ENCODE measurements around the gene TAS2R19. TPM values are rescaled to one million over a fixed set of nuclear protein-coding genes. Genes with fewer than 3 reads are reported as not detected.
"Not testable (repeated sequence)": the region's sequence is repeated elsewhere in the genome, so short reads cannot be mapped to it uniquely, and the experiment has no call there.

The TAS2R19 gene
- 17.1 TPM for total RNA-seq

DNA sequence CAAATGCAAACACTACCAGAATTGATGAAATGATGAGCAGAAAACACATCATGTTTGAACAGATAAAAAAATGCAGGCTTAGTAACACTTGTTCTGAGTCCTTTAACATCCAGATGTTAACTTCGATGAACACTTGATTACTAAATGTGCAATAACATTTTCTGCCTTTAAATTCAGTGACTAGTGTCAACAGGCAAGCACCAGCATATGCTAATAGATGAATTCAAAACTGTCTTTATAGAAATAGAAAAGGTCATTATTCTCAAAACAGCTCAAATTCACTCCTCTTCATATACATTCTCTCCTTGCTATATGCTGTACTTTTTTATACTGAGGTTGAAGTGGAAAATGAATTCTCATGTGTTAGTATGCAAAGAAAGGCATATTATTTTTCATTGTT, at the start of gene TAS2R19:
Gene TAS2R19, minus strand, starts transcription at position 101 of the 400 bp plus-strand sequence. Its CDS starts 49 bp downstream, at position 52.
- DNase-seq = no peak

DNA sequence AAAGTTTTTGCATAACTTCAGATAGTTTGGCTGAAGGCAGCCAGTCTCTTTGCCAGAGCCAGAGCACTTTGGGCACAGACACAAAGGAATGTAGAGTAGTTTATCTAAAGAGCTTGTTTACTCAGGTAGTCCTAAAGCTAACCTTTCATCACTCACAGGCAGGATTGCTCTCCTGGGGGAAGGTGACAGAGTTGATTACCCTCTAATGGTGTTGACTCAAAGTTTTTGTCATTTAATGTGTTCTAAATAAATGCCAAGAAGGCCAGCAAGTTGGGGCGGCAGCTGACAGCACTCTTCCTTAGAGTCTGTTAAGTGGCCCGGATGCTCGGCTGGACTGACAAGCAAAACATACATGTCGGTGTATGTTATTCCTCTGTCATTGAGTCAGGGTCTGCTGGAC, 49.0 kb upstream of the TAS2R19 start:
- DNase-seq = no peak

GRCh38 chr12:11070999-11071398, 48.6 kb upstream of the TAS2R19 start:
- no peak for DNase-seq

DNA sequence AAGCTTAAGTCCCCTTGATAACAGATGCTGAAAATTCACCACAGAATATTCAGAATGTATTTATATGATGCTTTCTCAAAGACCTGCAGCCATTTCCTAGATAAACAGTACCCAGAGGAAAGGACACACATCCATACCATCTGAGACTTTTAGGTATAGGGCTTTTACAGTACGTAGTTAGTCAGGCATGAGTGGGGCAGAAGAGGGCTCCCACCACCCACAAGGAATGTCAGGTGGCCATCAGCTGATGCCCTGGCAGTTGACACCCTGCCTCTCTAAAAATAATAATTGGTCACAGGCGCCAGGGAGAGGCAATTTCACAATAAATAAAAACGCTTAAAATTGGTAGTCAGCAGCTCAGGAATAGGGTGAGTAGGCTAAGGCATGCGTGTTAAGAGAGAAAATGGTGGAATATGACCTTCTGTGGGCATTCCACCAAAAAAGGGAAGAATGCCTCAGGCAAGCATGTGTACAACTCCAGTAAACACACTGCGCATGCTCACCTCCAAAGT, 47.5 kb upstream of the TAS2R19 start:
- no peak for DNase-seq

DNA sequence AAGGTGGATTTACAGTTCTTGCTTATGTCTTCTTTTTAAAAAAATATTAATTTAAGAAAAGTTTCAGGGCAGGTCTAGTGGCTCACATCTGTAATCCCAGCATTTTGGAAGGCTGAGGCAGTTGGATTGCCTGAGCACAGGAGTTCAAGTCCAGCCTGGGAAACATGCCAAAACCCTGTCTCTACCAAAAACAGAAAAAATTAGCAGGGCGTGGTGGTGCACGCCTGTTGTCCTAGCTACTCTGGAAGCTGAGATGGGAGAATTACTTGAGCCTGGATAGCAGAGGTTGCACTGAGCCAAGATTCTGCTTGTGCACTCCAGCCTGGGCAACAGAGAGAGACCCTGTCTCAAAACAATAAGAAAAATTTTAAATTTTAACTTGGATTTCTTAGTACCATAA, 45.1 kb upstream of the TAS2R19 start:
- DNase-seq = peak; percentile 14

- DNase-seq = not testable (repeated sequence)
These were observed 39.8 kb upstream of the TAS2R19 start, which contains the start of gene TAS2R46 for GRCh38 chr12:11062194-11062593. TAS2R46 (minus strand) TSS chr12:11062294; CDS start chr12:11062294, 0 bp downstream.

DNA sequence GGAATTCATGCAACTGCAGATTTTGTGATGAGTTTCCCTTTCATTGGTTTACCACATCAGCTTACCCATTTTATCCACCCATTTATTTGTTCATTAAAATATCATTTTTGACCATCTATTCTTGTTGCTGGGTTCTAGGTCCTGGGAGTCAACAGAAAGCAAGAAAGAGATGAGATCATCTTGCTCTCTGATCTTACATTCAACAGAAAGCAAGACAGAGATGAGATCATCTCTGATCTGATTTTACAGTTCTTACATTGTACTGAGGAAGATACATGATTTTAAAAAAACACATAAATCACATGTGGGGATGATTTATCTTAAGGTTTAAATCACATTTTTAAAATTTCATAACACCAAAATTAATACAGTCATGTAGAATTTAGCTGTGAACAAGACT, 37.4 kb upstream of the TAS2R19 start:
- no peak for DNase-seq

- no peak for DNase-seq
These were observed 36.6 kb upstream of the TAS2R19 start for GRCh38 chr12:11059041-11059440.

DNA sequence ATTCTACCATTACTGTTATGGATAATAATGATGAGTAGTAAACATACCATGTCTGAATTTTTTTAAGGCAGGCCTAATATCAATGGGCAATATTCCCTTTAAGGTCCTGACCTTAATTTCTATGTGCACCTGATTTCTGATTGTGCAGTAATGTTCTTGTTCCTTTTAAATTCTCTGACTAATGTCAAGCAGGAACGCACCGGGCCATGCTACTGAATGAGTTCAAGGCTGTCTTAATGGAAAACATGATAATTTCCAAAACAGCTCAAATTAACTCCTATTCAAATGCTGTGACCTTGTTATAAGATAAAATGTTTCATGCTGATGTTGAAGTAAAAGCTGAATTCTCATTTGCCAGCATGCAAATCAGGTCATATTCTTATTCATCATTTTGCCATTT, 32.9 kb upstream of the TAS2R19 start:
- no peak for DNase-seq

- DNase-seq = not testable (repeated sequence)
These were observed 27.5 kb upstream of the TAS2R19 start for GRCh38 chr12:11049806-11050531.

DNA sequence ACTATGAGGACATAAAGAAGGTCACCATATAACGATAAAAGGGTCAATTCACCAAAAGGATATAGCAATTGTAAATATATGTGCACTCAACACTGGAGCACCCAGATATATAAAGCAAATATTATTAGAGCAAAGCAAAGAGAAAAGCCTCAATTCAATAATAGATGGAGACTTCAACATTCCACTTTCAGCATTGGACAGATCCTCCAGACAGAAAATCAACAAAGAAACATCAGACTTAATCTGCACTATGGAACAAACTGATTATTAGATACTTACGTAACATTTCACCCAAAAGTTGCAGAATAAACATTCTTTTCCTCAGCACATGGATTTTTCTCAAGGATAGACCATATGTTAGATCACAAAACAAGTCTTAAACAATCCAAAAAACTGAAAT, 18.9 kb upstream of the TAS2R19 start:
- DNase-seq = not testable (repeated sequence)

DNA sequence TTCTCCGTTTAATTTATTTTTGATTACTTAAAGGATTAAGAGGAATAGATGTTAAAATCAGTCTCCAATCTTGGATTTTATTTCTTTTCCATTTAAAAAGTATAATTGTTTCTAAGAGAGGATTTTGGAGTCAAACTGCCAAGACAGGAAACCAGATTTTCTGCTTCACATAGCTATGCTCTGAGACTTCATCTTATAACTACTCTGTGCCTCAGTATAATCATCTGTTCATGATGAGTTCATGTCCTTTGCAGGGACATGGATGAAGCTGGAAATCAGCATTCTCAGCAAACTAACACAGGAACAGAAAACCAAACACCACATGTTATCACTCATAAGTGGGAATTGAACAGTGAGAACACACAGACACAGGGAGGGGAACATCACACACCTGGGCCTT, 17.7 kb upstream of the TAS2R19 start:
- DNase-seq = no peak

- no peak for DNase-seq
These were observed 16.8 kb upstream of the TAS2R19 start for GRCh38 chr12:11039171-11039570.

DNA sequence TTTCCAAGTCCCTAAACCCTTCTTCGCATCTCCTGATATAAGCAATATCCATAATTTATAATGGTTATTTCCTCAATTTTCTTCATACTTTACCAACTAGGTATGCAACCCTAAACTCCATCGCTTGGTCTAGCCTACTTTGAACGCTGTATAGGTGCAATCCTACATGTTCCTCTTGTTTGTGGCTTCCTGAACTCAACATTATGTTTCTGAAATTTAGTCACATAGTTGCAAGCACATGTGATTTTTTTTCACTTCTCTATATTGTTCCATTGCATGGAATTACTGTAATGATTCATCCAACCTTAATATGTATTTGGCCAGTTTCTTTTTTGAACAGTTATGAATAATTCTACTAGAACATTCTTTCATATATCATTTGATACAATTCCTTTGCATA, 11.5 kb upstream of the TAS2R19 start:
- DNase-seq = not testable (repeated sequence)

- DNase-seq = no peak
These were observed 8.9 kb upstream of the TAS2R19 start, which contains the start of gene TAS2R31 for GRCh38 chr12:11031307-11031706. TAS2R31 (minus strand) TSS chr12:11031407; CDS start chr12:11031335, 72 bp downstream.

DNA sequence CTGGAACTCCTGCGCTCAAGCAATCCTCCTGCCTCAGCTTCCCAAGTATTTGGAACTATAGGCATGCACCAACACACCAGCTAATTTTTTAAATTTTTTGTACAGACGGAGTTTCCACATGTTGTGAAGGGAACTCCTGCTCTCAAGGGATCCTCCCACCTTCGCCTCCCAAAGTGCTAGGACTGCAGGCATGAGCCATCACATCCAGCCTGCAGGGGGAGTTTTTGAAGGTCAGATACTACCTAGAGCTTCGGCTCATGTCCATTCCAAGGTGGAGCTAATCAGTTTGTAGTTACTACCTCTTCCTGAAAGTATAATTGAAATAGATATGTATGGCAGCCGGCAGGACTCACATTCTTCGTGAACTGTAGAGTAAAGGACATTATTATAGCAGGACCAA, 3.7 kb upstream of the TAS2R19 start:
- no peak for DNase-seq

DNA sequence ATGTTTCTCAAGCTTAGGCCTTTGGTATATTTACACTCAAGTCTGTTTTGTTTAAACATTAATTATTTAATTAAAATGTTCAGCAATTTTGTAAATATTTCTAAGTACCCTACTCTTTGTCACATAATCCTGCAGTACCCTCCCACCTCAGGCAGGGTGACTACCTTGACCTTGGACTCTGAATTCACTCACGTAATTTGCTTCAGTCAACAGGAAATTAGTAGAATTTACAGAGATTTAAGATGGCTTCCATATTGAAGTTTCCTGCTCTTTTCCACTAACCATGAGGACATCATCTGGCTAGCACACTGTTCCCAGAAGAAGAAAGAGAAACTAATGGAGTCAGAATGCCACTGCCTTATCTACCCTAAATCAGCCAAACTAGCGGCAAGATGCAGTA, 967 bp upstream of the TAS2R19 start:
- no peak for DNase-seq

DNA sequence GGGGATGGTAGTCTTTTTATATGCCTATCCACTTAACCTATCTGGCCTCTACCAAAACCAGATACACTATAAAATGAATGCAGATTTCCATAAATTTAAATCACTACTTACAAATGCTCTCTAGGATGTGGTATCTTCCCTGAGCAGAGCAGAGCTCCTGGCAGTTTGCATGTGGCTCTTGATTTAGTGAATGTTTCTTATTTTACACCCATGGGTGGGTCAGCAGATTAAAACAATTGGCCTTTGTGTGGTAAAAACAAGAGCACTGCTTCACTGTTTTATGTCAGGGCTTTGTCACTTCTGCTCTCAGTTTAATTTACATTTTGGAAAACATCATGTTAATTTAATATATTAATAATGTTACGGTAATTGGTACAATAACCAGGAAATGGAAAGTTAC, 5.5 kb downstream of the TAS2R19 start:
- DNase-seq = no peak

DNA sequence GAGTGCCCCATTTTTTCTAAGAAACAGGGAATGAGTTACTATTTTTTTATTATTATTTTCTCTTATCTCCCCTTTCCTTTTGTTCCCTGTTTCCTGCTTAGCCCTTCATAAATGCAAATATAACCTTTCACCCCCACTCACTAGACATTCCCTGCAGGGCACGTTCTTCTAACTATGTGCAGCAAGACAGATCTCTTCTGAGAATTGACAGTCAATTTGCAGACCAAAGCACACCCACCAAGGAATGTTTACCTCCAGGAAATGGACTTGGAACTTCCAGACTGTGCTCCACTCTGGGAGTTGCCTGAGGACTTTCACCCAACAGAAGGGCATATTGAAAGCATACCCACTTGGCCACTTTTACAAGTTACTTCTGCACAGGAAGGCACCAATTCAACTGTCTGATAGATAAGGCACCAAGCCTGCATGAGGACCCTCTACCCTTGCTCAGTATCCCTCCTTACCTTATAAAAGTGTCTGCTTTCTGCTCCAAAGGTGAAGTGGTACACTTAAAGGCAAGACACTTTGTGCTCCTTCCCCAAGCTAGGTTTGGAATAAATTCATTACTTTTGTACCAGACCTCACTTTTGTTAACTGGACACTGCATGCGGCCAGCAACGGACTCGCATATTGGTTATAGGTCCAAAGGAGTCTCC, 6.5 kb downstream of the TAS2R19 start:
- no peak for DNase-seq

DNA sequence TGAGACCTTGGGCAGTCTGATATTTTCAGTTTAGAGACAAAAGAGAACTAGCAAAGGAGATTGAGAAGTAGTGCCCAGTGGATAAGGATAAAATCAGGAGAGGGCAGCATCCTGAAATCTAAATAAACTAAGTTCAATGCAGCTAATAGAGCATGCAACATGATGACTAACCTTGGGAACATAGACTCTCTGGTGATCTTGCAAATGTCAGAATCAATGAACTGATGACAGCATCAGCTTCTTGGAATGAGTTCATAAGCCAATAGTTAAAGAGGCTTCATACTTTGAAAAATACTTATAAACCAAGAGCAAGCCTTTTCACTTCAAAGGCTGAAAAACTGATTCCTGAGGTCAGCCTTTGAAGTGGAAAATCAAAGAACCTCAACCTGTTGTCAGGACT, 8.2 kb downstream of the TAS2R19 start:
- DNase-seq = no peak

DNA sequence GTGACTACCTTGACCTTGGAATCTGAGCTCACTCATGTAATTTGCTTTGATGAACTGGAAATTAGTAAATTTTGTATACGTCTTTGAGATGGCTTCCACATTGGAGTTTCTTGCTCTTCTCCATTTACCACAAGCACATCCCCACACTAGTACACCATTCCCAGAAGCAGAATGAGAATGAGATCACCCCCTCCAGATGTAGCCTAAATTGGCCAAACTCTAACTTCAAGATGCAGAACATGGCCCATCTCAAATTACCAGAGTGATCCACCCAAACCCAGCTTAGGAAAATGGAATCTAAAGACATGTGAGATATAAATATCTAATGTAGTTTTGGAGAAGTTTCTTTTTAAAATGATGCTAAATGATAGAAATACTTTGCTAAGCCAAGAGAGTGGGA, 14.8 kb downstream of the TAS2R19 start:
- DNase-seq = no peak

- no peak for DNase-seq
These were observed 24.2 kb downstream of the TAS2R19 start, which contains the start of gene TAS2R20 for GRCh38 chr12:10998204-10998603. TAS2R20 (minus strand) TSS chr12:10998304; CDS start chr12:10997875, 429 bp downstream.

GRCh38 chr12:10994307-10994706, 28.1 kb downstream of the TAS2R19 start:
- no peak for DNase-seq
